ENCODE data around the gene CD4.

Gene CD4

GRCh38 chr12:6817098-6817497, 27.8 kb downstream of the CD4 start:
- DNase-seq, result no peak

GRCh38 chr12:6817662-6818157, 28.4 kb downstream of the CD4 start:
- DNase-seq, result no peak

GRCh38 chr12:6818222-6818621, 28.9 kb downstream of the CD4 start:
- DNase-seq, result no peak

- no peak for DNase-seq
These were observed 29.3 kb downstream of the CD4 start for GRCh38 chr12:6818645-6819044.

- no peak for DNase-seq
These were observed 30.0 kb downstream of the CD4 start for GRCh38 chr12:6819106-6820030.

- DNase-seq, result no peak
These were observed 30.8 kb downstream of the CD4 start for GRCh38 chr12:6820166-6820565.

GRCh38 chr12:6821591-6822425, 32.5 kb downstream of the CD4 start, which contains the start of gene GPR162:
TSS of gene GPR162 (plus strand) at chr12:6821821. CDS start at chr12:6823899, 2,078 bp downstream.
- DNase-seq, result peak in 1 of 2 experiments; percentile 27

- DNase-seq, result no peak
These were observed 33.3 kb downstream of the CD4 start for GRCh38 chr12:6822426-6823135.

GRCh38 chr12:6823182-6824084, 34.1 kb downstream of the CD4 start:
- no peak for DNase-seq

GRCh38 chr12:6824085-6824775, 34.9 kb downstream of the CD4 start:
- no peak for DNase-seq

- no peak for DNase-seq
These were observed 35.6 kb downstream of the CD4 start for GRCh38 chr12:6824901-6825381.

GRCh38 chr12:6825398-6826124, 36.2 kb downstream of the CD4 start:
- DNase-seq, result peak; percentile 91 to 94

GRCh38 chr12:6826125-6826733, 36.9 kb downstream of the CD4 start:
- no peak for DNase-seq

GRCh38 chr12:6826734-6827436, 37.6 kb downstream of the CD4 start:
- DNase-seq, result no peak

- peak; percentile 78 to 81 for DNase-seq
These were observed 38.1 kb downstream of the CD4 start for GRCh38 chr12:6827437-6827911.

- no peak for DNase-seq
These were observed 38.9 kb downstream of the CD4 start, which contains the start of gene P3H3 for GRCh38 chr12:6827982-6828780. TSS of gene P3H3 (plus strand) at chr12:6828407. CDS start at chr12:6828441, 34 bp downstream.

- peak; percentile 38 to 44 for DNase-seq
These were observed 39.6 kb downstream of the CD4 start for GRCh38 chr12:6828781-6829535.
